ENCODE results near the gene SLC22A15.
"Not testable (repeated sequence)": the region's sequence is repeated elsewhere in the genome, so short reads cannot be mapped to it uniquely, and the experiment has no call there.

Gene SLC22A15

GRCh38 chr1:115976062-115976920 lies at the start of gene SLC22A15:
Gene SLC22A15 (plus strand): TSS chr1:115976513. CDS start chr1:115976628, 115 bp downstream.
- peak; percentile 22 for DNase-seq

DNA sequence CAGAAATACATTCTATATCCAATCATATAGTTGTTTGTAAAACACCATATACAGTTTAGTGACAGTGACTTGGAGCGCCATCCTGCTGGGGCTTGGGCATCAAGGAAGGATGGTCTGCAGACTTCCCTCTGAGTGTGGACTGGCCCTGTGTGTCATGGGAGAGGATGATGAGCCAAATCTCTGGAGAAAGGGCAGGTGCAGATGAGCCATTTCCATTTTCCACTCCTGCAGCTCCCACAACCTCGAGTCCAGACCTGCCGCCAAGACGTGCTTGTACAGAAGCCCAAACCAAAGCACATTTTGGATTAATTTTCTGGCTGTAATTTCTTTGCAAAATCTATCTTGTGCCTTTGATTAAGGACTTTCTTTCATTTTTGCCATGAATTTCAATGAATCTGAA lies 48.3 kb upstream of the SLC22A15 start:
- DNase-seq: no peak

- peak; percentile 2 for DNase-seq
These were observed 46.4 kb upstream of the SLC22A15 start for GRCh38 chr1:115929881-115930280.

GRCh38 chr1:115933625-115934024 lies 42.7 kb upstream of the SLC22A15 start:
- DNase-seq: no peak

DNA sequence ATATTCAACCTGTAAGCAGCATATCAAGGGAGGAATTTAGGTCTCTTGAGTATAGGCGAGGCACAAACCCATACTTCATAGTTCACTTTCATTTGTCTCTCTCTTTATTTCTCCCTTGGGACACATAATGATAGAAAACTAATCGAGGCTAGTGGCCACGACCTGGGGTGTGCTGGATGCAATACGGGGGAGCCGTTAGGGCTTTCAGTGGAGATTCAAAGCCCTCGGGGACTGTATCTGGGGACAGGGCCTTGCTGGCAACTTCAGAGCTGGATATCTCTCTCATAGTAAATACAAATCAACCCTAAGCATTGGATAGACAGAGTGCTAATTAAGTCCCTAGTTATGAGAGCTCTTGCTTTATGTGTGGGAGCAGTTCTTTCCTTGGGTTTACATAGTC lies 36.9 kb upstream of the SLC22A15 start:
- no peak for DNase-seq

DNA sequence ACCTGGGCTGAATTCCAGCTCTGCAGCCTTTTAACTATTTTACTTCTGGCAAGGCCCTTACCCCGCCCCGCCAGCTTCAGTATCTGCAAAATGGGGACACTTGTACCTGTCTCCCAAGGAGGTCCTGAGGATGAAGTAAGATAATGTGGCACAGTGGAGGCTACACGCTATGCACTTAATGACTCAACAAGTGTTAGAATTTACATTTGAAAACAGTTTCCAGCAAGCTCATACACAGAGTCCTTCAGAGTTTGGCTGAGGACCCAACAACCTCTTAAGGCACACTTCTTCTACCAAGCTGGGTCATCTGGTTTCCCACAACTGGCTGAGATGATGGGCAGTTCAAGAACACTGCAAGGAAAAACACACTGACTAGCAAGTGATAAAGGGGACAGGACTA lies 30.2 kb upstream of the SLC22A15 start:
- DNase-seq: no peak

- no peak for DNase-seq
These were observed 27.2 kb upstream of the SLC22A15 start for GRCh38 chr1:115949156-115949555.

- DNase-seq: no peak
These were observed 24.8 kb upstream of the SLC22A15 start for GRCh38 chr1:115951560-115951959.

DNA sequence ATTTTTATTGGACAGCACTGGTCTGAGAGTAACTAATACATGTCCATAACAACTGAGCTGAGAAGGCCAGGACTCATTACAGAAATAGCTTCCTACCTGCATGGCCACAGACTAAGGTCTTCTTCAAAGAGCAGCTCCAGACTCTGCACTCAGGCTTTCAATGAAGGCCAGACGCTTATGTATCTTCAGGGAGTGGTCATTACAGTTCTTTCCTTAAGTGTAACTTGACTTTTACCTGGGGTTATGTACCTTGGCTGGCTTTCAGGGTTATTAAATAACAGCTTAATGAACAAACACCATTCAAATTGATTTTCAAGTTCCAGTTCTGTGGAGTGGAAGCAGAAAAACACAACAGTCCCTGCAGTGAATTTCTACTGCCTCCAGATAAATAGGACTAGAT lies 23.8 kb upstream of the SLC22A15 start:
- DNase-seq: no peak

GRCh38 chr1:115953180-115953579 lies 23.1 kb upstream of the SLC22A15 start:
- DNase-seq: no peak

DNA sequence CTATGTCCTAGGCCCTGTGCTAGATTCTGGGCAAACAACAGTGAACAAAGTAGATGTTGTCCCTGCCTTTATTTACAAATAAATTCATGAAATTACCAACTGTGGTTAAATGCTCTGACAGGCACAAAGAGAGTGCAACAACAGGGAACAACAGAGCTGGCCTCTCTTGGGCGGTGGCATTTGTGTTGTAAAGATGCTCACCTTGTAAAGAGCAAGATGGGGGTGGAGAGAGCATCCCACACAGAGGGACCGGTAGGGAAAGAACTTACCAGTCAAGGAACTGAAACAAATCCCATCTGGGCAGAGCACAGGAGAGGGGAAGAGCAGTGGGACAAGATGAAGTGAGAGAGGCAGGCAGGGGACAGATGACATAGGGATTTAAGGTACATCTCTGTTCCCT lies 21.6 kb upstream of the SLC22A15 start:
- DNase-seq: no peak

GRCh38 chr1:115955228-115955627 lies 21.1 kb upstream of the SLC22A15 start:
- no peak for DNase-seq

DNA sequence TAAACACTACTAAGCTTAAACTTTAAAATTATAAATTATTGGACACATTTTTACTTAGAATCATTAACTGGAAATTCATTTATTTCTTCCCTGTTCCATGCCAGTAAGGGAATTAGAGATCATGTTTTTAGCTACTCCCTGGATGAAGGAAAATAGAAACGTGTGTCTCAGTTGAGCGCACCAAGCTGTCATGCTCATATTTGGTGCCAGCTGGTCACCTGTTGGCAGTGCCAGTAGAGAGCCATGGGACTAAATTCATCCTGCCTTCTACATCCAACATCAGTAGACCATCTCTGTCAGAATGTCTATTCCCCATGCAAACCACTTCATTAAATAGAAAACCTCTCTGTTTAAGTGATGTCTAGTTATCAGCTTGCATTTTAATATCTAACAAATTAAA lies 17.4 kb upstream of the SLC22A15 start:
- DNase-seq: no peak

- no peak for DNase-seq
These were observed 6.8 kb upstream of the SLC22A15 start for GRCh38 chr1:115969509-115969908.

GRCh38 chr1:115971778-115972177 lies 4.5 kb upstream of the SLC22A15 start:
- DNase-seq: not testable (repeated sequence)

DNA sequence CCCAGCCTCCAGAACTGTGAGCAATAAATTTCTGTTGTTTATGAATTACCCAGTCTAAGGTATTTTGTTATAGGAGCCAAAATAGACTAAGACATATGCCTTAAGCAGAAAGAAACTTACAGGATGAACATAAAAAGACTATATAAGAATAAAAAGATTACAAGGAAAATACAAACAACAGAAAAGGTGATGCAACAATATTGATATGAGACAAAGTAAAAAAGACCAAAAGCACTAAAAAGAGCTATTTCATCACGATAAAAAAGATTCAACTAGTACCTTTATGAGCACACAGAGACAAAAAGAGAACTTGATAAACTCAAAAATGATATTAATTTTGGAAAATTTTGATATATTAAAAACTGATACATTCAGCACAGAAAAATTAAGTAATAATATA lies 3.2 kb upstream of the SLC22A15 start:
- DNase-seq: no peak

- DNase-seq: no peak
These were observed 698 bp upstream of the SLC22A15 start for GRCh38 chr1:115975569-115976061.

- no peak for DNase-seq
These were observed 697 bp downstream of the SLC22A15 start for GRCh38 chr1:115976921-115977498.

DNA sequence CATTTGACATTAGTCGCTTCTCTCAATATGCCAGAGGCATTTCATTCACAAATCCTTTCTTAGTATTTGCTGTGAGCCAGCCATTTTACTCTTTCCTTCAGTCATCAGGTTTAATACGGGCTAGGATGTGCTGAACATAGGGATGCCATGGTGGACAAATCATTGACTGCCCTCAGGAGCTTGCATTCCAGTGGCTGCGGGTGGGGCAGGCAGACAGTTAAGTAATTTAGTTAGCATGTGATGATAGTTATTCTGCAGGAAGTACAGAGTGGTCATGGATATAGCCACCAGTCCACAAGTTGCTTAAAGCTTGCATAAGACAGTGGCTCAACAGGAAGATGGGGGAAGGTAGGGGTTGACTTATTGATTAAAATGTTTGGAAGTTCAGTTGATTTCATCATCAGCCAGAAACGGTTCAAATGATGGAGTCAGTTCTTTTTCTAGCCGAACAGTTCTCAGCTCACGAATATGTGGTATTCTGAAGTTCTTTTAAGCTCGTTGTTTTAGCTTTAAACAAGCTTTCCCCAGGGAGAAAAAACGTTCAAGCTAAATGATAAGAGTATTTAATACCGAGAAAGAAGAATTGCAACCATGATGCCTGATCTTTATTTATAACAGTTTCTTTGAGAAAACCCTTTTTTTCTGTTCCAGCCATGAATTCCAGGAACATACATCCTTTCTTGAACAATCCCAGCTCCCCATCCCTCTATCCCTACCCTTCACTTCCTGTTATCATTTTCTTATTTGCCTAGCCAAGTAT lies 1.4 kb downstream of the SLC22A15 start:
- peak; percentile 39 for DNase-seq

DNA sequence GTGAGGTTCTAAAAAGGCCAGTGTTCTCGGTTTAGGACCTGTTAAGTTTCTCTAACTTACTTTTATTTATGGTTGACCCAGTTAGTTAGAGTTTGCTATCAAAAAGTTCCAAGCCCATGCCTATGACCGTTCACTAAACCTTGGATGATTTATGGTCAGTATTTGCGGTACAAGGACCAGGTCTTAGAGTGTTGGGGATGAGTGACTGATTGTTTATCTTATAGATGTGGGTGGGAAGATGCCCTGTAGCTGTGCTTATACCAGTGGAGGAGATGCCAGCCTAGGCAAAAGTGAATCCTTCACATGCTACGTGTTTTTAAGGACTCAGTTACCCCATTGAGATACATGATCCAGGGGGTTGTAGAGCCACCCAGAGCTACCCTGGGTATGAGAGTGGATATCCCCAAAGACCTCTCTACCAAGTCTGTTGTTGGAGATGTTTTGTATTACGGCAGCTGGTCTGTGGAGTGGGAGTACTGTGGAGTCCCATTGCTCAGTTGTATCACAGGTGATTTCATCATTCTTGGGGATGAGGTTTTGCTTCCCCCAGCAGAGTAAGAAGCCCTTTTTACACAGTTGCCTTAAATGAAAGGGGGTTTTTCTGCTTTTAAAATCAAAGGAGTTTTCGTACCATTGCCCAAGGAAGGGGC lies 2.1 kb downstream of the SLC22A15 start:
- DNase-seq: no peak

DNA sequence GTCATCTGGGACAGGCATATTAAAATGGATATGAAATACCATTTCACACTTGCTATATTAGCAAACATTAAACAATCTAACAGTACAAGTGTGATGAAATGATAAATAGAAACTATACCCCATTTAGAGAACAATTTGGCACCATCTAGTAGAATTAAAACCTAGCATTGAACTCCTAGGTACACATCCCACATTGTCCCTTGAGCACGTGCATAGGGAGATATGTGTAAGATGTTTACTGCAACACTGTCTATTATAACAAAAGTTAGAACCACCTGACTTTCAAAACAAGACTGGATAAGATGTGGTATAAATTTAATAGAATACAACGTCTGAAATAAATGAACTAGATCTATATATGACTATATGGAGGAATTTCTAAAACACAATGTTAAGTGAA lies 3.8 kb downstream of the SLC22A15 start:
- no peak for DNase-seq

DNA sequence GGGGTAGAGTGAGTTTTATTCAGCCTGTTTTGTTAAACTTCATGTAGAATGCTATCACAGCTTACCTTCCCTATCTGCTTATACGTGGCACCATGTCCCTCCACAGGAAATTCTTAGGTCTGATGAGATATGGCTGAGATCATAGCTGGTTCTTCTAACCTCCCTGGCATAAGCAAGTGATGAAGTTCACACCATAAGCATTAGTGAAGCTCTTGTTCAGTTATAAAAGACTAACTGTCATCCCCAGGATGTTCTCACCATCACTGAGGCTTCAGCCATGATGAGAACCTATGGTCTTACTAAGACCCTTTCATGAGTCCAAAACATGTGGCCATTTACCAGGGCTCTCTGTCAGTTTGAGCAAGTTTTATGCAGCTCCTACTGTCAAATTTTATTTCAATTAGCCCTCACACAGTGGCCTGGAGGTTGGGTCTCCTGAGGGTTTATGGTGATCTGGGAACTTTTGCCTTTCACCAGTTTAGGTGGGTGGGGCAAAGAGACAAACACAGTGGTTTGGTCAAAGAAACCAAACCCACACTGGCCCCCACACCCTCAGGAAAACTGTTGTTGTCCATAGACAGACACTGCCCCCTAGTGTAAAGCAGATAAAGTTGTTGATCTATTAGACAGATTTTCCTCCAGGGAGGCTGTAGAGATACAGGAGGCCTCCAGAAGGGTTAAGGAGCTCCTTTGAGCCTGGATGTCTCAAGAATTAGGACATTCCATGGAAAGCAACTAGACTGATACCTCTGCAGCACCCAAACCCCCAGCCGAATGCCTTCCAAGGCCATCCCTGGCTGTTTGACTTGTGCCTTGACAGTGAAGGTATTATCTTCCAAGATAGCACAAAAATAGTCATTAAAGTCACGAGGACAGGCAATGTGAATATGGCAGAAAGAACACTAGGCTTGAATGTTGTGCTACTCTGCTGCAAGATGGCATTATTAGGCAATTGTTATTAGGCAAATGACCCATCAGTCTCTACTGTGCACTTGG lies 5.0 kb downstream of the SLC22A15 start:
- peak; percentile 26 for DNase-seq
